ENCODE results near the gene RHBDL1. TPM values are rescaled to one million over a fixed set of nuclear protein-coding genes. Genes with fewer than 3 reads are reported as not detected.
"Not testable (repeated sequence)": the region's sequence is repeated elsewhere in the genome, so short reads cannot be mapped to it uniquely, and the experiment has no call there.

The RHBDL1 gene
- total RNA-seq, 2 donors from 2014 or later = 2.9 to 5.4 TPM

DNA sequence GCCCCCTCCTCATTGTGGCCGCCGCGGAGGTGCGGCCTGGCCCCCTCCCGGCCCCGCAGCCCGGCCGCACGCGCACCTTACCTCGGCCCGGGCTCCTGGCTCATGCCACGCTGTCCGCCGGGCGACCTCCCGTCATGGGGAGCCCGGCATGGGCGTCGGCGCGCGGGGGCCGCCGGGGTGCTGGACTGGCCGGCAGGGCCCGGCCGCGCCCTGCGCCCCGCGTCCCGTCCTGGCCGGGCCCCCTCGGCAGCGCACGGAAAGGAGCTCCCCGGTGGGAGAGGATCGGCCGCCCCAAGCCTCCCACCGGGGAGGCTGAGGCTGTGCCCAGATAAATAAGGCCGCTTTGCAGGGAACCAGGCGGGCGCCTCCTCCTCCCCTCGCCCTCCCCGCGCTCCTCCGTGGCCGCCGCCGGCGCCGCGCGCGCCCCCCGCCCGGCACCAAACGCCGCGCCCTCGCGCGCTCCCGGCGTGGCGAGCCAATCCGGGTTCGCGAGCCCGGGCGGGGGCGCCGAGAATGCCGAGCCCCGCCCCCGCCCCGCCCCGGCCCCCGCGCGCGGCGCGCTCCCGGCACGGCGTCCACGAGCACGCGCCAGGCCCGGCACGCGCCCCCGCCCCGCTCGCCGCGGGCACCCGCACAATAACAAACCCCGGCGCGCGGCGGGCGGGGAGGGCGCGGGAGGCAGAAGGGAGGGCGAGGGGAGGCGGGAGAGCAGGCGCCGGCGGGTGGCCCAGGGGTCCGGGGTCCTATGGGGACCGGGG is 30.1 kb downstream of the RHBDL1 start, which contains the start of gene FBXL16:
Gene FBXL16 (minus strand): TSS at position 371 of the 758 bp plus-strand sequence. CDS start 8,396 bp downstream, outside the sequence.
- Mint-ChIP-seq H3K4me1 (no peaks in the 10 kb centered on the region), H3K27ac (no peak within 1 kb of the TSS), H3K9me3 (no peaks in the 10 kb centered on the region), H3K4me3 (no peak within 1 kb of the TSS), H3K36me3 (ENCODE audit: low read depth) (no peaks in the 10 kb centered on the region), H3K27me3 (peaks cover 16% of the 10 kb centered on the region)
- no peak for ATAC-seq (replicated peaks)

DNA sequence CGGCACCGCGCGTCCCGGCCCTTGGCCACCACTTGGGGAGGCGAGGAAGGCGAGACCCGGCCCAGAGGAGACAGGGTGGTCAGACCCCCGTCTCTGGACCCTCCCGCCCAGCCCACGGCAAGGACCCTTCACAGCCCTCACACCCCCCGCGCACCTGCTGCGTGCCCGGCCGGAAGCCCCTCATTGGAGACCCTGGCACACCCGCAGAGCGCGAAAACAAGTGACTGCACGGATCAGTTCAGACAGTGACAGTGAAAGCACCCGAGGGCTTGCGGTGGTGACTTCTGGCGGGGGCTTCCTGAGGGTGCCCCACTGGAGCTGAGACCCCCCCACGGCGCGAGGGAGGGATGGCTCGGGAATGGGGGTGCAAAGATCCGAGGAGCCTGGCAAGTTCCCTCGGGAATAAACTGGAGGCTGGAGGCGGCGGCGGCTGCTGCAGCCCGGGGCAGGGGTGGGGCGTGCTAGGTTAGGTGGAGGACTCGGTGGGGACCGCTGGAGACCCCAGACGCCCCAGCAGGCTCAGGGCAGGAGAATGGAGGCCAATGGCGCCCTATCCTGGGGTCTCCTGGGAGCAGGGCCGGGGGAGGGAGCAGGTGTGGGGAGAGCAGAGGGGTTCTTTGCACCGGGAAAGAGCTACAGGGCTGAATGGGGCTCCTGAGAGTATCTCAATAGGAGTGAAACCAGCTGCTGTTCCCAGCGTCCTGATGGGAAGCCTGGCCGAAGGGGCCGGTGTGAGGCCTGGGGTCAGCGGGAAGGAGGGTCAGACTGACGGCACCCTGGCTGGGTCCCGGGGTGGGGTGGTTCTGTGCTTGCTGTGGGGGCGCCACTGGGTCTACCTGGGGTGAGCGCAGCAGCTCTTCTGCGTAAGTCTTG is 31.0 kb downstream of the RHBDL1 start:
- no peak for ATAC-seq (replicated peaks)
- H3K36me3 Mint-ChIP-seq (ENCODE audit: low read depth) = no peaks in the 10 kb centered on the region
- H3K4me1 Mint-ChIP-seq = no peaks in the 10 kb centered on the region
- no peak overlapping the region for H3K27ac Mint-ChIP-seq
- H3K27me3 Mint-ChIP-seq = peaks cover 16% of the 10 kb centered on the region
- H3K9me3 Mint-ChIP-seq = no peaks in the 10 kb centered on the region
- no peak overlapping the region for H3K4me3 Mint-ChIP-seq

DNA sequence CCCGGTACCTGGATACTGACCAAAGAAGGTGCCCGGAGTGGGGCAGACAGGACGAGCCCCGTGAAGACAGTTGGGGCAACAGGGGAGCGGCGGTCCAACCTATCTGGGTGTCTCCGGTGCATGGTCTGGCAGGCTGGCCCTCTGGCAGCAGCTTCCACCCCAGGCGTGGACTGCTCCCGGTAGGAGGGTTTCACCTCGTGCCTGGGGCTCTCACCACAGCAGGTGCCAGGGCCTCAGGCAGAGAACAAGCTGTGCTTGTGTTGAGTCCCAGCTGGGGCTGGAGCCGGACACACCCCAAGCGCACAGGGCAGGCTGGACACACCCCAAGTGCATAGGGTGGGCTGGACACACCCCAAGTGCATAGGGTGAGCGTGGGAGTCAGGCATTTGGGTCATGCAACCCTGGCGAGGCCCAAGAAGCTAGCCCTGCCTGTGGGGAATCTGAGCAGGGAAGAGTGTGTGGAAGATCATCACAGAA is 31.6 kb downstream of the RHBDL1 start:
- no peaks in the 10 kb centered on the region for H3K4me1 Mint-ChIP-seq
- H3K36me3 Mint-ChIP-seq (ENCODE audit: low read depth) = no peaks in the 10 kb centered on the region
- peaks cover 16% of the 10 kb centered on the region for H3K27me3 Mint-ChIP-seq
- H3K27ac Mint-ChIP-seq = no peak overlapping the region
- ATAC-seq (replicated peaks) = no peak
- H3K9me3 Mint-ChIP-seq = no peaks in the 10 kb centered on the region
- no peak overlapping the region for H3K4me3 Mint-ChIP-seq

DNA sequence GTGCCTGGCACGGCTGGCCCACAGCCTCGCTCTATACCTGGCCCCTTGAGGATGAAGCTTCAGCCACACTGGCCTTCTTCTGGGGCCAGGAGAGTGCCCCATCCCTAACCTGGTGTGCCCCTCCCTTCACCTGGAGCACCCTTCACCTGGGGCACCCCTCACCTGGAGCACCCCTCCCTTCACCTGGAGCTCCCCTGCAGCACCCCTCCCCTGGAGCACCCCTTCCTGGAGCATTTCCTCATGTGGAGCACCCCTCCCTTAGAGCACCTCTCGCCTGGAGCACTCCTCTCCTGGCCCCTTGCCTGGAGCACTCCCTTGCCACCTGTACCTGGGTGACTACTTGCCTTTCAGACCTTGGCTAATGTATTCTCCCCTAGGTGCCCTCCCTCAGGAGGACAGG is 32.5 kb downstream of the RHBDL1 start:
- peaks cover 12% of the 10 kb centered on the region for H3K27me3 Mint-ChIP-seq
- no peaks in the 10 kb centered on the region for H3K36me3 Mint-ChIP-seq (ENCODE audit: low read depth)
- no peak overlapping the region for H3K4me3 Mint-ChIP-seq
- no peak for ATAC-seq (replicated peaks)
- H3K4me1 Mint-ChIP-seq = no peaks in the 10 kb centered on the region
- H3K27ac Mint-ChIP-seq = no peak overlapping the region
- H3K9me3 Mint-ChIP-seq = no peaks in the 10 kb centered on the region

DNA sequence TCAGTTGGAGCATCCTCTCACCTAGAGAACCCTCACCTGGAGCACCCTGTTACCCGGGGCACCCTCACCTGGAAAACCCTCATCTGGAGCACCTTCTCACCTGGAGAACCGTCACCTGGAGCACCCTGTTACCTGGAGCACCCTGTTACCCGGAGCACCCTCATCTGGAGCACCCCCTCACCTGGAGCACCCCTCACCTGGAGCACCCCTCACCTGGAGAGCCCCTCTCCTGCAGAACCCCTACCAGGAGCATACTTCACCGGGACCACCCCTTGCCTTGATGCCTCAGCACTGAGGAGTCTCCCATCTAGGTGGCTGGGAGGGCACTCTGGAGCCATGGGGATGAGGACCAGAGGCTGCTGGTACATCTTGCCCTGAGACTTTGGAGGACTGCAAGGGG is 33.5 kb downstream of the RHBDL1 start:
- no peak for ATAC-seq (replicated peaks)
- no peaks in the 10 kb centered on the region for H3K9me3 Mint-ChIP-seq
- H3K4me1 Mint-ChIP-seq = no peaks in the 10 kb centered on the region
- no peak overlapping the region for H3K27ac Mint-ChIP-seq
- peaks cover 12% of the 10 kb centered on the region for H3K27me3 Mint-ChIP-seq
- no peak overlapping the region for H3K4me3 Mint-ChIP-seq
- H3K36me3 Mint-ChIP-seq (ENCODE audit: low read depth) = no peaks in the 10 kb centered on the region

DNA sequence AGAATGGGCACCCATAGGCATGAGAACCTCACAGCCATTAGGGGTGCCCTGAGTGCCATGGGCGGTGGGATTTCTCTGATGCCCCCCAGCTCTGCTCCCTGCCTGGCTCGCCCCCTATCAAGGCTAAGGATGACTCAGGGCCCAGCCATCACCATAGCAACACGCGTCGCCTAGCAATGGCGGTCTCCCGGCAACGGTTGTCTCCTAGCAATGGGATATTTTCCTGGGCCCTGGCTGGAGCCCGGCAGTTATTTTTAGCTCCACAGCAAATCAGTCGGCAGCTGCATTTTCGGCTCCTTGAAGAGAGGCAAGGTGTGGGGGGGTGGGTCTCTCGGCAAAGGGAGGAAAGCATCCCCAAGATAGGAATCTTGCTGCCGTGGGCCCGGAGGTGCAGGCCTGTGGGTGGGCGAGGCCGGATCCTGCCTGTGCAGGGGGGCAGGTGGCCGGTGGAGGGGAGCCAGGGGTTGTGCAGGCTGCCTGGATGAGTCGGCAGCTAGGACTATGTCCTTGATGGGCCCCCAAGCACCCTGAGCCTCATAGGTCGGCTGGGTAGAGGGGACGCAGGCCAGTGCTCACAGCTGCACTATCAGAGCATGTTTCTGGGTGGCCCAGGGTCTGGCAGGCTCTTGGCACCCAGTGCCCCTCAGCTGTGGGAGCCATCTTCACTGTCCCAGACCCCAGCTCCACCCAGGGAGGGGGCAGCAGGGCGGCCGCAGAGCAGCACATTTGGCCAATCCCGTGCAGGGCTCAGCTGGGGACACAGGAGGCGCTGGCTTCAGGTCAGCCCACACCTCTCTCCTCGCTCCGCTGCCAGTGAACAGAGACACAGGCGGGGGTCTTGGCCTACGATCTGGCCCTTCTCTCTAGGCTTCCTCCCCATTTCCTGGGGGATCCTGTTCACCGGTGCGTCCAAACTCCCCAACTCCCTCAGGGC is 34.4 kb downstream of the RHBDL1 start:
- ATAC-seq (replicated peaks) = no peak
- Mint-ChIP-seq H3K27me3 (peaks cover 12% of the 10 kb centered on the region), H3K36me3 (ENCODE audit: low read depth) (no peaks in the 10 kb centered on the region), H3K4me3 (no peak overlapping the region), H3K9me3 (no peaks in the 10 kb centered on the region), H3K4me1 (no peaks in the 10 kb centered on the region), H3K27ac (no peak overlapping the region)

DNA sequence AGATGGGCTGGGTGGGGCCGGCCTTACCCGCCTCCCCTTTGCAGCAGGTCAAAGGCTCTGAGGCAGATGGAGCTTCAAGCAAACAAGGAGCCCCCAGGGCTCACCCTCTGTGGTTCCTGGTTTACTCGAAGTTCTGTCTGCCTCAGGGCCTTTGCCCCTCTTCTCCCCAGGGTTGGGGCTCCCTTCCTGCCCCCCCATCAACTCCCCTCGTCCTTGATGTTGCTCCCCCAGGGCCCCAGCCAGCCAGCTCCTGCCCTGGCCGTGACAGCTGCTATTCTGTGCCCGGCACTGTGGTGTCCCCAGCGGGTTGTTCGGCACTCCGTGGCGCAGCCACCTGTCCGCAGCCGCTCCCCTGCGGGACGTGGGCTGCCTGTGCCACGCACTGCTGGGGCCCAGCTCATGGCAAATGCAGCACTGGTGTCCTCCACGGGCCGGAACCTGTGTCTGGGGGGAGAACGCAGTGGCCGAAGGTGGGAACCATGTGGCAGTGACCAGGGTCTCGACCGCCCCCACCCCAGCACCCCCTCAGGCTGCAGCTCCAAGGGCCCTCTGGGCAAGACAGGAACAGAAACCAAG is 35.1 kb downstream of the RHBDL1 start:
- ATAC-seq (replicated peaks) = no peak
- no peaks in the 10 kb centered on the region for H3K36me3 Mint-ChIP-seq (ENCODE audit: low read depth)
- no peak overlapping the region for H3K4me3 Mint-ChIP-seq
- no peaks in the 10 kb centered on the region for H3K4me1 Mint-ChIP-seq
- H3K9me3 Mint-ChIP-seq = no peaks in the 10 kb centered on the region
- peaks cover 12% of the 10 kb centered on the region for H3K27me3 Mint-ChIP-seq
- H3K27ac Mint-ChIP-seq = no peak overlapping the region

DNA sequence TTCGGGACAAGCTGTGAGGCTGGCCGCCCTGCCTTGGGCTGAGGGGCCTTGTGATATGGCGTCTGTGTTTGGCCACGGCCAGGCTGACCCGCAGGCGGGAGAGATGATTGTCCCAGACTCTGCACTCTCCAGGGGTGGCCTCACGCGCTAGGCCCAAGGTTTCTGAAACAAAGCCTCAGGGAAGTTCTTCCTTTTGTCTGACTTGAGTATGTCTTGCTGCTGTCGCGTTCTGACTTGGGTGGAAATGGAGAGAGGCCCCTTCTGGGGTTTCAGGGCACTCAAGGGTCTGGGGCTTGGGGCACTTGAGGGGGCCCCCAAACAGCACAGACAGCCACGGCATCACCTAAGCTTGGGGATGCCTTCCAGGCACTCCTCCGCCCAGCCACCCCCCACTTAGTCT is 35.6 kb downstream of the RHBDL1 start:
- Mint-ChIP-seq H3K27ac (no peak overlapping the region), H3K9me3 (no peaks in the 10 kb centered on the region), H3K27me3 (peaks cover 12% of the 10 kb centered on the region), H3K36me3 (ENCODE audit: low read depth) (no peaks in the 10 kb centered on the region), H3K4me3 (no peak overlapping the region), H3K4me1 (no peaks in the 10 kb centered on the region)
- no peak for ATAC-seq (replicated peaks)

DNA sequence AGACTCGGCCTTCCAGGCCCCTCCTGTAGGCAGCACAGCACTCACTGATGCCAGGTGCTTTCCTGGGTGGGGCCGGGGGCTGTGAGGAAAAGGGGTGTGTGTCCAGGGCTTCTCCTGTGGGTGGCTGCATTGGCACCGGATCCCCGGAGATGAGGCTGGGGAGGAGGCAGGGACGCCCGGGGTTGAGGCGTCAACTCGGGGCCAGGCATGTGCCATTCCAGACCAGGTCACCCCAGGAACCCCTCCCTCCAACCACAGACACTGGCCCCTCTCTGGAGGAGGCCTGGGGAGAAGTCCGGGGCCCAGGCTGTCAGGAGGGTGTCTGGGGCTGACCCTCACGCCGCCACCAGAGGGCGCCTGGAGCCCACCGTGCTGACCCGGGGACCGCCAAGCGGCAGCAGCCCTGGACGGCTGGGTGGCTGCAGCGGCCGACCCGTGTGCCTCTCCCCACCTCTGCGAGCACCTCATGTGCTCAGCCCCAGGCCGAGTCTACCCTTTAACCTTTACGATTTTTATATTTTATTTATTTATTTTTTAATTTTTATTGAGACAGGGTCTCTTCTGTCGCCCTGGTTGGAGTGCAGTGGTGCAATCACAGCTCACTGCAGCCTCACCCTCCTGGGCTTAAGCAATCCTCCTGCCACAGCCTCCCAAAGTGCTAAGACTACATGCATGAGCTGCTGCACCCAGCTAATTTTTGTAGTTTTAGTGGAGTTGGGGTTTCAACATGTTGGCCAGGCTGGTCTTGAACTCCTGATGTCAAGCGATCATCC is 36.3 kb downstream of the RHBDL1 start:
- Mint-ChIP-seq H3K9me3 (no peaks in the 10 kb centered on the region), H3K27me3 (peaks cover 8% of the 10 kb centered on the region), H3K4me3 (no peak overlapping the region), H3K36me3 (ENCODE audit: low read depth) (no peaks in the 10 kb centered on the region), H3K27ac (no peak overlapping the region), H3K4me1 (no peaks in the 10 kb centered on the region)
- peak; percentile 70 for ATAC-seq (replicated peaks)

DNA sequence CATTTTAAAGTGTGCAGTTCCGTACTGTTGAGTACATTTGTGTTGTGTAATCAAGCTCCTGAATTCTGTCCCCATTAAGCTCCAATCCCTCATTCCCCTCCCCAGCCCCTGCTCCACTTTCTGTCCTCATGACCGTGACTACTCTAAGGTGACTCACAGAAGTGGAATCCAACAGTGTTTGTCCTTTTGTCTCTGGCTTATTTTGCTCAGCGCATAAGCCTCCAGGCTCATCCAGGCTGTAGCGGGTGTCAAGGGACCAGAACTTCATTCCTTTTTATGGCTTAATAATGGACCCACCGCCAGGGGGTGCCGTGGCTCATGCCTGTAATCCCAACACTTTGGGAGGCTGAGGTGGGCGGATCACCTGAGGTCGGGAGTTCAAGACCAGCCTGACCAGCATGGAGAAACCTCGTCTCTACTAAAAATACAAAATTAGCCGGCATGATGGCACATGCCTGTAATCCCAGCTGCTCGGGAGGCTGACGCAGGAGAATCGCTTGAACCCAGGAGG is 37.3 kb downstream of the RHBDL1 start:
- ATAC-seq (replicated peaks); H3K27ac Mint-ChIP-seq; H3K27me3 Mint-ChIP-seq; H3K4me1 Mint-ChIP-seq; H3K9me3 Mint-ChIP-seq; H3K36me3 Mint-ChIP-seq (ENCODE audit: low read depth); H3K4me3 Mint-ChIP-seq: not testable (repeated sequence)

DNA sequence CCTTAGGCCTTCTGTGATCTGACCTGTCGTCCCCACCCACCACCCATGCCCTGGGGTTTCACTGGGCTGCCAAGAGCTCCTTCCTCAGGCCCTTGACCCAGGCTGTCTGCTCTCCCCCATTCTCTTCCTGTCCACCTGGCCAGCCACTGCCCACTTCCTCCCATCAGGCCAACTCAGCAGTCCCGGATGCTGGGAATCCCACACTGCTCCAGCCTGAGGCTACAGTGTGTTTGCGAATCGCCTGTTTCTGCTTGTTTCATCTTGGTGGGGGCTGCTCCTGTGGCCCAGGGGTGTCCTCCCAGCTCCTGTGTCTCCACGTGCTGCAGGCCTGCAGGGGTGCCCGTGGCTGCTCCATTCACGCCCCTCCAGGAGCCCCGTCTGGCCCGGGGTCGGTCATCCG is 38.6 kb downstream of the RHBDL1 start:
- ATAC-seq (replicated peaks) = no peak
- Mint-ChIP-seq H3K4me1 (no peaks in the 10 kb centered on the region), H3K27me3 (no peaks in the 10 kb centered on the region), H3K4me3 (no peak overlapping the region), H3K27ac (no peak overlapping the region), H3K36me3 (ENCODE audit: low read depth) (no peaks in the 10 kb centered on the region), H3K9me3 (no peaks in the 10 kb centered on the region)

DNA sequence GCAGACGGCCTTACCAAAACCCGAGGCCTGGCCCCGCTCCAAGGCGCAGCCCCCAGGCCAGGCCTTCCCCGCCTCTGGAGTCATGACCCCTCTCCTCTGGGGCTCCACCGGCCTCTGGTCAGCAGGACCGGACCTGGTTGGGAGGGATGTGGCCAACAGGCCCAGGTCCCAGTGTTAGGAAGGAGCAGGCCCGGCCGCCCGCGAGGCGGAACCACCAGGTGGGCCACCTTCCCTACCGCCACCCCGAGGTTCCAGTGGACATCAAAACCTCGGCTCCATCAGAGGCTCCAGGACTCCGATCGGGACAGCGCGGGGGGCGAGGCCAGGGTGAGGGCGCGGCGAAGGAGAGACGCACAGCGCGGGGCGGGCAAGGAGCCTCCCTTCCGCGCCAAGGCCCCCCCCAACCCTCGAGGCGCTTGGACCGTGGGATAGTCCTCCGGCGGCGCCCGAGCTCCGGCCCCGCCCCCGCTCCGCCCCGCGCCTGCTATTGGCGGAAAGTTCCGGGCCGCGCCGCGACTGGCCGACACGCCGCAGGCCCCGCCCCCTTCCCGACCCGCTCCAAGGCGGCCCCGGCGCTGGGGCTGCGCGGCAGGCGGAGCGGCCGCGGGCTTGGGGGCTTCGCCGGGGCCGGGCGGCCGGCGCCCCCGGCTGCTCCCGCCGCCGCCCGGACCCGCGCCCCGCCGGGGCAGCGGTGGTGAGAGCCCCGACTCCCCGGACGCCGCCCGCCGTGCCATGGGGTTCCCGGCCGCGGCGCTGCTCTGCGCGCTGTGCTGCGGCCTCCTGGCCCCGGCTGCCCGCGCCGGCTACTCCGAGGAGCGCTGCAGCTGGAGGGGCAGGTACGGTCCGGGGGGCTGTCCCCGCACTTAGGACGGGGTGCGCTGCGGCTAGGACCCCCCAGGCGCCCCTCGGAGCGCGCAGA is 39.3 kb downstream of the RHBDL1 start, which contains the start of gene METRN:
Gene METRN (plus strand): TSS at position 561 of the 919 bp plus-strand sequence. CDS start 172 bp downstream, at position 733.
- no peaks in the 10 kb centered on the region for H3K4me1 Mint-ChIP-seq
- H3K4me3 Mint-ChIP-seq = peak within 1 kb of the TSS; percentile 44
- peak; percentile 93 for ATAC-seq (replicated peaks)
- no peak within 1 kb of the TSS for H3K27ac Mint-ChIP-seq
- no peaks in the 10 kb centered on the region for H3K36me3 Mint-ChIP-seq (ENCODE audit: low read depth)
- H3K27me3 Mint-ChIP-seq = no peaks in the 10 kb centered on the region
- H3K9me3 Mint-ChIP-seq = no peaks in the 10 kb centered on the region
